ENCODE data around the gene SYT6. TPM values are rescaled to one million over a fixed set of nuclear protein-coding genes. Genes with fewer than 3 reads are reported as not detected.
A peak's percentile ranks its signal among the peaks of the same experiment; 100 is the strongest.

SYT6 gene
- total RNA-seq, 1 experiment from 2014 or later = 66.0 TPM

DNA sequence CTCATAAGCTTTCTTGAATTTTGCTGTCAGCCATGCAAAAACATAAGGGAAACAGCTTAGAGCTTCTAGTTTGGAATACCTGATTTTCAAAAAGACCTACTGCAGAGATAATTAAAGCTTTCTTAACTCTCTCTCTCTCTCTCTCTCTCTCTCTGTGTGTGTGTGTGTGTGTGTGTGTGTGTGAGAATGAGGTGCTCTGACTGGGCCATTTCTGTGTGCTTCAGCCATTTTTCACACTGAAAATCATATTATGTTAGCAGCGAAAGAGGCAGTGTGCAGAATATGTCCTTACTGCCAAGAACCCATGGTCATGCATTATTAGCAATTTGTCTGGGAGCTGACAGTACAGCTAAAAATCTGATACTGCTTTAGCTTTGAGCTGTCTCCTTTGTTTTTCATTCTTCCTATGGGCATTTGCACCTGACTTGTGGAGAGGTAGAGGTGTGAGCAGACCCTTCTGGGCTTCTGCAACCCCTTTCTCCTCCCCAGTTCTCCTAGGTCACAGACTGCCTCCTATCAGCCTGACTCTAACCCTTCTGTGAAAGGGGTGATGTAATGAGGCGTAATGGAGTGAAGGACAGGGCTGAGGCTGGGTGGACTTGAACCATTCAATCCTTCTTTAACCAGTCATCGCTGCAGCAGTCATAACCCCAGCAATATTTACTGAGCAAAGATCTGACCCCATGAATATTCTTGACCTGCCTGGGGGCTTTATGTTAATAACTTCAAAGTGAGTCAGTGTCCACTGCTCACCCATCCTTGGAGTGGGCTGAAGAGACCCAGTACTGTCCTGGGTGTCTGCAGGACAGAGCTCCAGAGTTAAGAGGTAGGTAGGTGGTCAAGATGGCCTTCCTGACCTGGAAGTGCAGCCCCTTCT, 61.2 kb downstream of the SYT6 start:
- no peak for TF ChIP-seq EZH2 (IDR thresholded peaks at IDR 0.05; ENCODE audit: borderline replicate concordance, low read depth, low read length, poor library complexity, severe bottlenecking)
- no peak for TF ChIP-seq CTCF (conservative IDR thresholded peaks at IDR 0.05; ENCODE audit: low read depth, low read length)
- intact Hi-C loops (cut with micrococcal nuclease; ENCODE audit: unreplicated experiment) = no loop called here
- H3K4me1 ChIP-seq (ENCODE audit: insufficient read depth, low read length, poor library complexity, severe bottlenecking) = peaks cover 12% of the 10 kb centered on the region

DNA sequence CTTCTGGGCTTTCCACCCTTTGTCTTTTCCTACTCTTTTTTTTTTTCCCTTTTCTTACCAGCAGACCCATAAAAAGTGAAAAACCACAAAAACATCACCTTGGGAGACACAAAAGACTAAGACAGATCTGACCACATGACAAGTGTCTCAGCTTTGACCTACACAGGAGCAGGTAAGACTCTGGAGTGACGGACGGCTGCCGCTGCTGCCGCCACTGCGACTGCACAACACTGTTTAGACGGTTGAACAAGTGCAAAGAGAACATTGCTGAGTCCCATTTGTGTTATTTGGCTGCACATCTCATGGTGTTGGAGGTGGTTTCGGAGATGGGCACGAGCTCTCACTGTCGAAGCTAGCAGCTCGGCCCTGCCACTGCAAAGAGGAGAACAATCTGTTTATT, 62.0 kb downstream of the SYT6 start:
- intact Hi-C loops (cut with micrococcal nuclease; ENCODE audit: unreplicated experiment) = no loop called here
- TF ChIP-seq EZH2 (IDR thresholded peaks at IDR 0.05; ENCODE audit: borderline replicate concordance, low read depth, low read length, poor library complexity, severe bottlenecking) (no peak), CTCF (conservative IDR thresholded peaks at IDR 0.05; ENCODE audit: low read depth, low read length) (no peak)
- Histone ChIP-seq H3K4me3 (ENCODE audit: low read depth, low read length, poor library complexity, severe bottlenecking) (no peak overlapping the region), H3K27me3 (replicated peaks; ENCODE audit: insufficient read depth, low read depth, low read length, poor library complexity) (no peaks in the 10 kb centered on the region), H3K9me3 (ENCODE audit: low read depth, low read length, poor library complexity, severe bottlenecking) (no peaks in the 10 kb centered on the region), H3K4me1 (ENCODE audit: insufficient read depth, low read length, poor library complexity, severe bottlenecking) (peaks cover 12% of the 10 kb centered on the region), H3K36me3 (ENCODE audit: insufficient read depth, low read length, poor library complexity, severe bottlenecking) (peaks cover 70% of the 10 kb centered on the region), H3K27ac (ENCODE audit: low read depth, low read length, poor library complexity, severe bottlenecking) (peak overlapping the region; percentile 60)
- BruUV-seq (replicated peaks) = no TSS peak
- ChIA-PET POLR2A (ENCODE audit: low non-redundant PET) (interaction anchor here (0.6 kb wide), 1 partner anchor 16 kb away, joined by 3 read pairs; no protein-coding TSS in a partner anchor), CTCF (interaction anchor here (0.6 kb wide), 1 partner anchor 187 kb away, joined by 6 read pairs; the partner anchor contains the start of gene AP4B1)
- no peak for DNase-seq (ENCODE audit: low spot score)

More for the DNA sequence above, 61.2 kb downstream of the SYT6 start:
- H3K4me3 ChIP-seq (ENCODE audit: low read depth, low read length, poor library complexity, severe bottlenecking) = no peak overlapping the region
- no peaks in the 10 kb centered on the region for H3K9me3 ChIP-seq (ENCODE audit: low read depth, low read length, poor library complexity, severe bottlenecking)
- BruUV-seq (replicated peaks) = no TSS peak
- ChIA-PET CTCF (interaction anchor here (0.6 kb wide), 1 partner anchor 188 kb away, joined by 6 read pairs; the partner anchor contains the start of gene AP4B1), POLR2A (ENCODE audit: low non-redundant PET) (interaction anchor here (0.6 kb wide), 1 partner anchor 16 kb away, joined by 3 read pairs; no protein-coding TSS in a partner anchor)
- peaks cover 76% of the 10 kb centered on the region for H3K36me3 ChIP-seq (ENCODE audit: insufficient read depth, low read length, poor library complexity, severe bottlenecking)
- H3K27ac ChIP-seq (ENCODE audit: low read depth, low read length, poor library complexity, severe bottlenecking) = peak overlapping the region; percentile 60
- no peak for DNase-seq (ENCODE audit: low spot score)
- H3K27me3 ChIP-seq (replicated peaks; ENCODE audit: insufficient read depth, low read depth, low read length, poor library complexity) = no peaks in the 10 kb centered on the region

GRCh38 chr1:114090738-114091505, 62.7 kb downstream of the SYT6 start:
- ChIA-PET POLR2A (ENCODE audit: low non-redundant PET) (interaction anchor here (0.7 kb wide), 1 partner anchor 11 kb away, joined by 4 read pairs; no protein-coding TSS in a partner anchor), CTCF (no interaction called here)
- Histone ChIP-seq H3K4me3 (ENCODE audit: low read depth, low read length, poor library complexity, severe bottlenecking) (no peak overlapping the region), H3K9me3 (ENCODE audit: low read depth, low read length, poor library complexity, severe bottlenecking) (no peaks in the 10 kb centered on the region), H3K27me3 (replicated peaks; ENCODE audit: insufficient read depth, low read depth, low read length, poor library complexity) (no peaks in the 10 kb centered on the region), H3K36me3 (ENCODE audit: insufficient read depth, low read length, poor library complexity, severe bottlenecking) (peaks cover 62% of the 10 kb centered on the region), H3K27ac (ENCODE audit: low read depth, low read length, poor library complexity, severe bottlenecking) (no peak overlapping the region), H3K4me1 (ENCODE audit: insufficient read depth, low read length, poor library complexity, severe bottlenecking) (peaks cover 12% of the 10 kb centered on the region)
- TF ChIP-seq CTCF (conservative IDR thresholded peaks at IDR 0.05; ENCODE audit: low read depth, low read length) = no peak
- intact Hi-C loops (cut with micrococcal nuclease; ENCODE audit: unreplicated experiment) = no loop called here
- TSS peak; percentile 8 for BruUV-seq (replicated peaks)
- no peak for DNase-seq (ENCODE audit: low spot score)
